RPMI7951 (cell line): ENCODE measurements around the gene MICAL3. TPM values are rescaled to one million over a fixed set of nuclear protein-coding genes. Genes with fewer than 3 reads are reported as not detected.

ENCODE experiments used
- DNase-seq: peaks from one replicate; pipeline ENCODE4 v3.0.0-alpha.2; 2012; ENCODE audit warnings: low read depth
- total RNA-seq: library from RNA; depleted of rRNA; stranded (reverse); fragments of >200 nt; shearing (Covaris generic); gene quantifications from 2 replicates; pipeline ENCODE4 v1.2.3, GENCODE V29; 2014

Gene MICAL3
- total RNA-seq, 1 experiment from 2014 or later = 16.0 TPM

GRCh38 chr22:17914474-17914873 is 109.9 kb downstream of the MICAL3 start:
- DNase-seq = no peak

GRCh38 chr22:17913801-17914347 is 110.5 kb downstream of the MICAL3 start:
- no peak for DNase-seq

GRCh38 chr22:17912945-17913721 is 111.2 kb downstream of the MICAL3 start:
- DNase-seq = no peak

GRCh38 chr22:17911887-17912286 is 112.5 kb downstream of the MICAL3 start:
- DNase-seq = no peak

- no peak for DNase-seq
Observed at GRCh38 chr22:17911312-17911705, 113.1 kb downstream of the MICAL3 start.

- peak; percentile 86 for DNase-seq
Observed at GRCh38 chr22:17910561-17911311, 113.6 kb downstream of the MICAL3 start.

GRCh38 chr22:17907748-17908051 is 116.7 kb downstream of the MICAL3 start:
- DNase-seq = no peak

- DNase-seq = no peak
Observed at GRCh38 chr22:17906978-17907747, 117.2 kb downstream of the MICAL3 start.

- no peak for DNase-seq
Observed at GRCh38 chr22:17905445-17905844, 118.9 kb downstream of the MICAL3 start.

- DNase-seq = peak; percentile 21
Observed at GRCh38 chr22:17903564-17904295, 120.6 kb downstream of the MICAL3 start.

GRCh38 chr22:17902960-17903359 is 121.4 kb downstream of the MICAL3 start:
- DNase-seq = no peak

- no peak for DNase-seq
Observed at GRCh38 chr22:17898375-17898774, 126.0 kb downstream of the MICAL3 start.

GRCh38 chr22:17897858-17898257 is 126.5 kb downstream of the MICAL3 start:
- no peak for DNase-seq

- DNase-seq = no peak
Observed at GRCh38 chr22:17897426-17897825, 126.9 kb downstream of the MICAL3 start.

GRCh38 chr22:17896586-17896985 is 127.8 kb downstream of the MICAL3 start:
- DNase-seq = no peak

GRCh38 chr22:17893900-17894535 is 130.3 kb downstream of the MICAL3 start:
- DNase-seq = no peak

GRCh38 chr22:17892376-17892775 is 132.0 kb downstream of the MICAL3 start:
- DNase-seq = no peak

- DNase-seq = no peak
Observed at GRCh38 chr22:17891481-17892167, 132.7 kb downstream of the MICAL3 start.

- no peak for DNase-seq
Observed at GRCh38 chr22:17890892-17891291, 133.5 kb downstream of the MICAL3 start.

GRCh38 chr22:17890245-17890671 is 134.1 kb downstream of the MICAL3 start:
- DNase-seq = no peak
